Measurements from ENCODE around the gene USP48.

GRCh38 chr1:21829294-21829693 is 46.3 kb upstream of the USP48 start:
- TF ChIP-seq CTCF (IDR thresholded peaks at IDR 0.05) (no peak), POLR2AphosphoS5 (IDR thresholded peaks at IDR 0.05) (no peak), POLR2A (IDR thresholded peaks at IDR 0.05) (no peak)

Data from prostate gland (tissue), 2 donors.